ENCODE results near the gene ANTKMT.

DNA sequence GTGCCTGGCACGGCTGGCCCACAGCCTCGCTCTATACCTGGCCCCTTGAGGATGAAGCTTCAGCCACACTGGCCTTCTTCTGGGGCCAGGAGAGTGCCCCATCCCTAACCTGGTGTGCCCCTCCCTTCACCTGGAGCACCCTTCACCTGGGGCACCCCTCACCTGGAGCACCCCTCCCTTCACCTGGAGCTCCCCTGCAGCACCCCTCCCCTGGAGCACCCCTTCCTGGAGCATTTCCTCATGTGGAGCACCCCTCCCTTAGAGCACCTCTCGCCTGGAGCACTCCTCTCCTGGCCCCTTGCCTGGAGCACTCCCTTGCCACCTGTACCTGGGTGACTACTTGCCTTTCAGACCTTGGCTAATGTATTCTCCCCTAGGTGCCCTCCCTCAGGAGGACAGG lies 12.9 kb upstream of the ANTKMT start:
- TF ChIP-seq, protein P1, sequence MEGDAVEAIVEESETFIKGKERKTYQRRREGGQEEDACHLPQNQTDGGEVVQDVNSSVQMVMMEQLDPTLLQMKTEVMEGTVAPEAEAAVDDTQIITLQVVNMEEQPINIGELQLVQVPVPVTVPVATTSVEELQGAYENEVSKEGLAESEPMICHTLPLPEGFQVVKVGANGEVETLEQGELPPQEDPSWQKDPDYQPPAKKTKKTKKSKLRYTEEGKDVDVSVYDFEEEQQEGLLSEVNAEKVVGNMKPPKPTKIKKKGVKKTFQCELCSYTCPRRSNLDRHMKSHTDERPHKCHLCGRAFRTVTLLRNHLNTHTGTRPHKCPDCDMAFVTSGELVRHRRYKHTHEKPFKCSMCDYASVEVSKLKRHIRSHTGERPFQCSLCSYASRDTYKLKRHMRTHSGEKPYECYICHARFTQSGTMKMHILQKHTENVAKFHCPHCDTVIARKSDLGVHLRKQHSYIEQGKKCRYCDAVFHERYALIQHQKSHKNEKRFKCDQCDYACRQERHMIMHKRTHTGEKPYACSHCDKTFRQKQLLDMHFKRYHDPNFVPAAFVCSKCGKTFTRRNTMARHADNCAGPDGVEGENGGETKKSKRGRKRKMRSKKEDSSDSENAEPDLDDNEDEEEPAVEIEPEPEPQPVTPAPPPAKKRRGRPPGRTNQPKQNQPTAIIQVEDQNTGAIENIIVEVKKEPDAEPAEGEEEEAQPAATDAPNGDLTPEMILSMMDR (IDR thresholded peaks at IDR 0.05; ENCODE audit: insufficient read depth, low read depth, low read length) = no peak
- TF ChIP-seq EZH2 (IDR thresholded peaks at IDR 0.05; ENCODE audit: insufficient read depth, low read length) = no peak

Measured in astrocyte (in vitro differentiated cells and primary cell).